Measurements from ENCODE around the gene MDP1. TPM values are rescaled to one million over a fixed set of nuclear protein-coding genes. Genes with fewer than 3 reads are reported as not detected.

The MDP1 gene
- total and polyA plus RNA-seq, 2 of the 8 experiments (the other 6 are each of a cell fraction or from before 2014, with no cell fraction given), result 17.7 to 32.2 TPM

DNA sequence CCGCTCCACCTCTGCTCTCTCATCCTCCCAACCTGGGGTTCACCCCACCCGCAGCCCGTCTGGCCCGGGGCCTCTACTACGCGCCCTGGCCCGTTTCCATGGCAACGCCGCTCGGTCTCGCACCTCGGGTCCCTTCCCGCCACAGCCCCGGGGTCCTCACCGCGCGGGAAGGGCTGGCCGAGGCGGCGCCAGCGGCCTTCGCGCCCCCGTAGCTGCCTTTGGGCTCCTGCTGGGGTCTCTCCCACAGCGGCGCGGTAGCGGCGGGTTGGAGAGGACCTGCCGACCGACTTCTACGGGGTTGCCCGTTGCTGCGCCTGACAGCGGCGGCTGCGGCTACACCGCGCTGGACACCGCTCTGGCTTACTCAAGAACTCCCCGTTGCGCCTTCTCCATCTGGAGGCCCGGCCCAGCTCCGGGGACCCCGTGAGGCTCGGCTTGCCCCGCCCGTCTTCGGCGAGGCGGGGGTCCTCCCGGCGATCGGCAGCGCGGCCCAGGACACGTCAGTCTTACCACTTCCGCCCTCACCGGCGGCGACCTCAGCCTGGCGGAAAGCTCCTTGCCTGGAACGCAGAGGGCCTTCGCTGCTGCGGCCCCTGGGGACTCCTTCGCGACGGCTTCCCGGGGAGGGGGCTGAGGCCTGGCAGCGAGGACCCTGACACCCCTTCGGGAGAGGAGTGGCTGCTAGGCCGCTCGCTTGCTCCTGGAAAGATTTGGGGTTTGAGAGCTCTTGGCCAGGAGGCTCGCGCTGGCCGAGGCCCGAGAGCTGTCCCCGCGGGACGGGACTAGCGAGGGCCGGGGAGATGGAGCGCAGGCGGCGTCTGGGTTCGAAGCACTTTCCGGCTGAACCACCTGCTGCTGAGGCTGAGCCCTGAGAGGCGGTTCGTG, 20.4 kb downstream of the MDP1 start, which contains the start of gene TM9SF1 (continued):
- TF ChIP-seq, protein P1, sequence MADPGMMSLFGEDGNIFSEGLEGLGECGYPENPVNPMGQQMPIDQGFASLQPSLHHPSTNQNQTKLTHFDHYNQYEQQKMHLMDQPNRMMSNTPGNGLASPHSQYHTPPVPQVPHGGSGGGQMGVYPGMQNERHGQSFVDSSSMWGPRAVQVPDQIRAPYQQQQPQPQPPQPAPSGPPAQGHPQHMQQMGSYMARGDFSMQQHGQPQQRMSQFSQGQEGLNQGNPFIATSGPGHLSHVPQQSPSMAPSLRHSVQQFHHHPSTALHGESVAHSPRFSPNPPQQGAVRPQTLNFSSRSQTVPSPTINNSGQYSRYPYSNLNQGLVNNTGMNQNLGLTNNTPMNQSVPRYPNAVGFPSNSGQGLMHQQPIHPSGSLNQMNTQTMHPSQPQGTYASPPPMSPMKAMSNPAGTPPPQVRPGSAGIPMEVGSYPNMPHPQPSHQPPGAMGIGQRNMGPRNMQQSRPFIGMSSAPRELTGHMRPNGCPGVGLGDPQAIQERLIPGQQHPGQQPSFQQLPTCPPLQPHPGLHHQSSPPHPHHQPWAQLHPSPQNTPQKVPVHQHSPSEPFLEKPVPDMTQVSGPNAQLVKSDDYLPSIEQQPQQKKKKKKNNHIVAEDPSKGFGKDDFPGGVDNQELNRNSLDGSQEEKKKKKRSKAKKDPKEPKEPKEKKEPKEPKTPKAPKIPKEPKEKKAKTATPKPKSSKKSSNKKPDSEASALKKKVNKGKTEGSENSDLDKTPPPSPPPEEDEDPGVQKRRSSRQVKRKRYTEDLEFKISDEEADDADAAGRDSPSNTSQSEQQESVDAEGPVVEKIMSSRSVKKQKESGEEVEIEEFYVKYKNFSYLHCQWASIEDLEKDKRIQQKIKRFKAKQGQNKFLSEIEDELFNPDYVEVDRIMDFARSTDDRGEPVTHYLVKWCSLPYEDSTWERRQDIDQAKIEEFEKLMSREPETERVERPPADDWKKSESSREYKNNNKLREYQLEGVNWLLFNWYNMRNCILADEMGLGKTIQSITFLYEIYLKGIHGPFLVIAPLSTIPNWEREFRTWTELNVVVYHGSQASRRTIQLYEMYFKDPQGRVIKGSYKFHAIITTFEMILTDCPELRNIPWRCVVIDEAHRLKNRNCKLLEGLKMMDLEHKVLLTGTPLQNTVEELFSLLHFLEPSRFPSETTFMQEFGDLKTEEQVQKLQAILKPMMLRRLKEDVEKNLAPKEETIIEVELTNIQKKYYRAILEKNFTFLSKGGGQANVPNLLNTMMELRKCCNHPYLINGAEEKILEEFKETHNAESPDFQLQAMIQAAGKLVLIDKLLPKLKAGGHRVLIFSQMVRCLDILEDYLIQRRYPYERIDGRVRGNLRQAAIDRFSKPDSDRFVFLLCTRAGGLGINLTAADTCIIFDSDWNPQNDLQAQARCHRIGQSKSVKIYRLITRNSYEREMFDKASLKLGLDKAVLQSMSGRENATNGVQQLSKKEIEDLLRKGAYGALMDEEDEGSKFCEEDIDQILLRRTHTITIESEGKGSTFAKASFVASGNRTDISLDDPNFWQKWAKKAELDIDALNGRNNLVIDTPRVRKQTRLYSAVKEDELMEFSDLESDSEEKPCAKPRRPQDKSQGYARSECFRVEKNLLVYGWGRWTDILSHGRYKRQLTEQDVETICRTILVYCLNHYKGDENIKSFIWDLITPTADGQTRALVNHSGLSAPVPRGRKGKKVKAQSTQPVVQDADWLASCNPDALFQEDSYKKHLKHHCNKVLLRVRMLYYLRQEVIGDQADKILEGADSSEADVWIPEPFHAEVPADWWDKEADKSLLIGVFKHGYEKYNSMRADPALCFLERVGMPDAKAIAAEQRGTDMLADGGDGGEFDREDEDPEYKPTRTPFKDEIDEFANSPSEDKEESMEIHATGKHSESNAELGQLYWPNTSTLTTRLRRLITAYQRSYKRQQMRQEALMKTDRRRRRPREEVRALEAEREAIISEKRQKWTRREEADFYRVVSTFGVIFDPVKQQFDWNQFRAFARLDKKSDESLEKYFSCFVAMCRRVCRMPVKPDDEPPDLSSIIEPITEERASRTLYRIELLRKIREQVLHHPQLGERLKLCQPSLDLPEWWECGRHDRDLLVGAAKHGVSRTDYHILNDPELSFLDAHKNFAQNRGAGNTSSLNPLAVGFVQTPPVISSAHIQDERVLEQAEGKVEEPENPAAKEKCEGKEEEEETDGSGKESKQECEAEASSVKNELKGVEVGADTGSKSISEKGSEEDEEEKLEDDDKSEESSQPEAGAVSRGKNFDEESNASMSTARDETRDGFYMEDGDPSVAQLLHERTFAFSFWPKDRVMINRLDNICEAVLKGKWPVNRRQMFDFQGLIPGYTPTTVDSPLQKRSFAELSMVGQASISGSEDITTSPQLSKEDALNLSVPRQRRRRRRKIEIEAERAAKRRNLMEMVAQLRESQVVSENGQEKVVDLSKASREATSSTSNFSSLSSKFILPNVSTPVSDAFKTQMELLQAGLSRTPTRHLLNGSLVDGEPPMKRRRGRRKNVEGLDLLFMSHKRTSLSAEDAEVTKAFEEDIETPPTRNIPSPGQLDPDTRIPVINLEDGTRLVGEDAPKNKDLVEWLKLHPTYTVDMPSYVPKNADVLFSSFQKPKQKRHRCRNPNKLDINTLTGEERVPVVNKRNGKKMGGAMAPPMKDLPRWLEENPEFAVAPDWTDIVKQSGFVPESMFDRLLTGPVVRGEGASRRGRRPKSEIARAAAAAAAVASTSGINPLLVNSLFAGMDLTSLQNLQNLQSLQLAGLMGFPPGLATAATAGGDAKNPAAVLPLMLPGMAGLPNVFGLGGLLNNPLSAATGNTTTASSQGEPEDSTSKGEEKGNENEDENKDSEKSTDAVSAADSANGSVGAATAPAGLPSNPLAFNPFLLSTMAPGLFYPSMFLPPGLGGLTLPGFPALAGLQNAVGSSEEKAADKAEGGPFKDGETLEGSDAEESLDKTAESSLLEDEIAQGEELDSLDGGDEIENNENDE (IDR thresholded peaks at IDR 0.05; ENCODE audit: insufficient replicate concordance, low read length), result no peak
- TF ChIP-seq SP1 (IDR thresholded peaks at IDR 0.05; ENCODE audit: low read depth, low read length) (no peak), POLR2AphosphoS5 (IDR thresholded peaks at IDR 0.05; ENCODE audit: low read depth, low read length) (peak; percentile 75), EP300 (IDR thresholded peaks at IDR 0.05; ENCODE audit: borderline replicate concordance in 1 of 2, low read depth in 2 of 2, low read length in 2 of 2) (no peak), ZNF274 (IDR thresholded peaks at IDR 0.05; ENCODE audit: borderline replicate concordance, extremely low read depth, low read length) (no peak)
- TF ChIP-seq, protein P2, sequence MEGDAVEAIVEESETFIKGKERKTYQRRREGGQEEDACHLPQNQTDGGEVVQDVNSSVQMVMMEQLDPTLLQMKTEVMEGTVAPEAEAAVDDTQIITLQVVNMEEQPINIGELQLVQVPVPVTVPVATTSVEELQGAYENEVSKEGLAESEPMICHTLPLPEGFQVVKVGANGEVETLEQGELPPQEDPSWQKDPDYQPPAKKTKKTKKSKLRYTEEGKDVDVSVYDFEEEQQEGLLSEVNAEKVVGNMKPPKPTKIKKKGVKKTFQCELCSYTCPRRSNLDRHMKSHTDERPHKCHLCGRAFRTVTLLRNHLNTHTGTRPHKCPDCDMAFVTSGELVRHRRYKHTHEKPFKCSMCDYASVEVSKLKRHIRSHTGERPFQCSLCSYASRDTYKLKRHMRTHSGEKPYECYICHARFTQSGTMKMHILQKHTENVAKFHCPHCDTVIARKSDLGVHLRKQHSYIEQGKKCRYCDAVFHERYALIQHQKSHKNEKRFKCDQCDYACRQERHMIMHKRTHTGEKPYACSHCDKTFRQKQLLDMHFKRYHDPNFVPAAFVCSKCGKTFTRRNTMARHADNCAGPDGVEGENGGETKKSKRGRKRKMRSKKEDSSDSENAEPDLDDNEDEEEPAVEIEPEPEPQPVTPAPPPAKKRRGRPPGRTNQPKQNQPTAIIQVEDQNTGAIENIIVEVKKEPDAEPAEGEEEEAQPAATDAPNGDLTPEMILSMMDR (IDR thresholded peaks at IDR 0.05; ENCODE audit: control extremely low read depth in 1 of 3, insufficient read depth in 1 of 3, low read depth in 1 of 3, low read length in 3 of 3), result peak in 1 of 3 experiments; percentile 8; a peak in 1 of 4 replicates

Measured in H1 (cell line).